GM19328 (cell line): ENCODE measurements around the gene EXOC2.
A peak's percentile ranks its signal among the peaks of the same experiment; 100 is the strongest.

ENCODE experiments used
- ATAC-seq: cut with Tn5 transposase; IDR thresholded peaks from one replicate; pipeline ENCODE4 v1.9.1; 2021; ENCODE audit warnings: mild to moderate bottlenecking, moderate library complexity; ENCODE audit not compliant: unreplicated experiment

The EXOC2 gene

DNA sequence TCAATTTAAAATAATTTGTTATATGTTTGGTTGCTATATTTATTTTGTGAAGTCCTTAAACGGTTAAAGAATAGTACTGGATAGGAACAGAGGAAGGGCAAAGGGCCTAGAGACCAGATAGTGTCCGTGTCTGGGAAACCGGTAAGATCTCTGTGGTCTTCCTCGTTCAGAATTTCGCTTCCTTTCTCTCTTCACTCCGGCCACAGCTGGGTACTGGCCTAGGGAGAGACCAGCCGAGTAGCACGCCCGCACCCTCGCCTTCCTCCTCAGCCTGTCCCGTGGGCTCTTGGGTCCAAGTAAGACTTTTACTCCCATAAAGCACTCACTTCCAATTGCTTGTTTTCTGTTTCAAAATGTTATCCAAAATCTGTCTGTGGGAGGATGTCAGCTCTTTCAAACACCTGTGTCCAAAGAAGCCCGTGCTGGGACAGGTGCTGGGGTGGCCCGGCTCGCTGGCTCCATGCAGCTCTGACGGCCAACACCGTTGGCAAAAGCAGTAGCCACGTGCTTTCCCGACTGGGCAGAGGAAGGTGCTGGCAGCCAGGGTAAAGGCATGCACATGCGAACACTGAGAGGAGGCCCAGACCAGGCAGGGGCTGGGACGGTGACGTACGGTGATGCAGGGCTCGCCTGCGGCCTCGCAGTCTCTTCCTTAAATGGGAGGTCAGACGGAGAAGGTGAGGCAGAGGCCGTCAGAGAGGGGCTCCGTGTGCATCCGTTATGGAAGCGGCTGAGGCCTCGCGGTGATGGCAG is 189.2 kb downstream of the EXOC2 start:
- no peak for ATAC-seq

DNA sequence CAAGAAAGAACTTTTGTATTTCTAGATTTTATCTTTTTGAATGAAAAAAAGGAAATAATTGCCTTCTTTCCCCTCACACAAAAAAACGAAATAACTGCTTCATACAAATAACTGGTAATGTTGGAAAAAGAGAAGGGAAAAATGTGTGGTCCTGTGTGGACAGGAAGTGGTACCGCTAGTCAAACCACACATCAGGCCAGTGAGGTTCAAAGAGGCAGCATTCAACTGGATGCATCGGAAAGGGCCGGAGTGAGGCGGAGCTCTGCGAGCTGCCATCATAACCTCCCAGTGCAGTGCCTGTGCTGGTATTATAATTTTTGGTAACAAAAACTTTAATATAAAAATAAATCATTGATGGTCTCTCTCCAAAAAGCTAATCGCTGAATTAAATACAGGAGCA is 190.2 kb downstream of the EXOC2 start:
- ATAC-seq = no peak

DNA sequence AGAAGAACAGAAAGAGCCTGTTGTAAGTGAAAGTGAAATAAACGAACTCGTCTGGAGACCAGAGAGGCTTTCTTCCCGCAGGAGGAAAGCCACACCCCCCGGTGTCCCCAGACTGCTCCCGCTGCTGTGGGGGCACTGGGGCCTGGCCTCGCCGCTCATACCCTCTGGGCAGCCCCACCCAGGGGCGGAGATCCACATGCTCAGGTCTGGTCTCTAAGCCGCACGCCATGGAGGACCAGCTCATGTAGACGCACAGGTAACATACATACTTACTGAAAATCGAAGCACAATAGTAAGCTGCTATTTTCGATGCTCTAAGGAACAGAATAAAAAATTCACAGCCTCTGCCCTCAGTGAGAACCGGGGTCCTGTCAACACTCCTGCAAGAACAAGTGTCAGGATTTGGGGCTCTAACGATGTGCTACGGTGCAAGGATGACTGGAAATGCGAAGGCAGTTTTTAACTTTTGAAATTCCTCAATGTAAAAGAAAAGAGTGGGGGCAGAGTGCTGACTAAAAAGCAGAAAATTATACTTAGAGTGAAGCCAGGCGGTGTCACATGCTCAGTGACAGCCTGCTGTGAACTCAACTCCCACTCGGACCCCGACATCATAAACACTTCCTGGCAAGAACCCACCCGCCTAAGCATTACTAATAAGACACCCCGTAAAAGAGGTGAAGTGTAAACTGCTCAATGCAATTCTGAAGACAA is 190.9 kb downstream of the EXOC2 start:
- ATAC-seq = no peak

DNA sequence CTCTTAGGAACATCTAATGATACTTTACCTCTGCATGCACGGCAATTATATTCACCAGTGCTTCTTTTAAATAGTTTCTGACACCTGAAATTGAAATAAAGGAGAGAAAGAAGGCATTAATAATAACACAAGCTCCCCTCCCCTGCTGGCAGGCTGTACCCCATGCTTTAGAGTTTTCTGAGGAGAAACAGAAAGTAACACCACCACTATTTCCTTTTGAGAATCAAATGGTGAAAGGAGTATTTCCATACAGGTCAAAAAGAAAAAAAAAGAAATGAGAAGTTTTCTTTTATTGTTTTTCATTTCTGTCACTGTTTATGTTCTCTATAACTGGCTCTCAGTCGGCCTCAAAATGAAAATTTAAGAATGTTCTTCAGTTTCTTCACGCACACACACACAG is 193.3 kb downstream of the EXOC2 start:
- ATAC-seq = no peak

- no peak for ATAC-seq
These were observed 194.1 kb downstream of the EXOC2 start for GRCh38 chr6:498795-499231.

DNA sequence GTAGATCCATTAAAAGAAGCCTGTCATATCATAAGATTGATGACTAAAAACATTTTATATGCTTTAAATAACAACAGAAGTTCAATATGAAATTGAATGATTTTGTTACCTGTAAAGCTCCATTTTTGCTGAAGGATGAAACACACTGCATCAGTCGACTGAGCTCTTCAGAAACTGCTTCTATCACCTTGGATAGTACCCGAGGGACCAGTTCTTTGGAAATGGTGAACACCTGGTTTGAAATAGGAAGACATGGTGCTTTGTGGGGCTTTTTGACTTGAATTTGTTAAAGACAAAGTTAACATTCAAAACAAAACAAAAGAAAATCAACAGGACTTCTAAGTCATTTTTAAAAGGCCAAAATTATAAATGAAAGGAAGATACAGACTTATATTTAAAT is 195.7 kb downstream of the EXOC2 start:
- ATAC-seq = no peak

- no peak for ATAC-seq
These were observed 196.3 kb downstream of the EXOC2 start for GRCh38 chr6:496649-497048.

- no peak for ATAC-seq
These were observed 198.5 kb downstream of the EXOC2 start for GRCh38 chr6:494394-494793.

GRCh38 chr6:493840-494239 is 199.1 kb downstream of the EXOC2 start:
- ATAC-seq = no peak

GRCh38 chr6:492816-493414 is 200.0 kb downstream of the EXOC2 start:
- ATAC-seq = no peak

DNA sequence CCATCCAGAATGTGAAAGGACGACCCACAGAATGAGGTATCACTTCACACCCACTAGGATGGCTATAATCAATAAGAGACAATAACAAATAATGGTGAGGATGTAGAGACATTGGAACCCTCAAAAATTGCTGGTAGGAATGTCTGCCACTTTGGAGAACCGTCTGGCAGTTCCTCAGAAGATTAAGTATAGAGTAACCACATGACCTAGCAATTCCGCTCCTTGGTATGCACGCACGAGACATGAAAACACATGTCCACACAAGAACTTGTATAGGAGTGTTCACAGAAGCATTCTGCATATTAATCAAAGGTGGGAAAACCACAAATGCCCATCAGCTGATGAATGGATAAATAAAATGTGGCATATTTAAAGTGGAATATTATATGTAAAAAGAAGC is 200.8 kb downstream of the EXOC2 start:
- ATAC-seq = no peak

GRCh38 chr6:491233-491632 is 201.7 kb downstream of the EXOC2 start:
- no peak for ATAC-seq

DNA sequence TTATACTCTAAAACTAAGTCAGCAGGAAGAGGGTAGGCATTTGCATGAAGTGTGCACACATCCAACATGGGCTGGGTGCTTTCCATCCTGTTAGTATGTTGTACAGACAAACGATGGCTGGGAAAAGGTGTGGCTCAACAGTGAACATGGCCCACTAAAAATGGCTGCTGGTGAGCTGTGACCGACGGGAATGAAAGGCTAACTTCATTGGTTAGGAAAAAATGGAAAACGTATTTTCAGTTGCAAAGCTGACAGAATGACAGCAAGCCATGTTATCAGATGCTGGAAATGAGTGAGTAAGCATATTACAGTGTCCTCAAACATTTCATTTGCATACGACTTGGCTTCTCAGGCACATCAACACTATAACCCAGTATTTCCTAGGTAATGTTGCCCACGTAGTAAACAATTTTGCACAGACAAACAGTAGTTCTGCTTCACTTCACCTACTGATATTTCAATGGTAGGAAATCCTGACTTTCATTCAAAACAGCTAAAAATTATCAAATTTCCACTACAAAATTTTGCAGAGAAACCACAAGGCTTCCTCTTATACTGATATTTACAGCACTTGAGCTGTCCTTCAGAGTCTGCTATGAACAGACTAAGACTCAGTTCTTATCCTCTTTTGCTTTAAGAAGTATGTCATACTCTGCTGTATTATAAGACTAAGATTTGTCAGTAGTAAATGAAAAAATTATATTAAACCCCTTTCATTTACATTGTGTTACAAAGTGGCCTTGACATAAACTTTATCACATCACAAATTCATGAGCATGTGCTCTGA is 202.5 kb downstream of the EXOC2 start:
- peak; percentile 48 for ATAC-seq

- no peak for ATAC-seq
These were observed 203.2 kb downstream of the EXOC2 start for GRCh38 chr6:489762-490161.

GRCh38 chr6:489001-489400 is 203.9 kb downstream of the EXOC2 start:
- no peak for ATAC-seq

DNA sequence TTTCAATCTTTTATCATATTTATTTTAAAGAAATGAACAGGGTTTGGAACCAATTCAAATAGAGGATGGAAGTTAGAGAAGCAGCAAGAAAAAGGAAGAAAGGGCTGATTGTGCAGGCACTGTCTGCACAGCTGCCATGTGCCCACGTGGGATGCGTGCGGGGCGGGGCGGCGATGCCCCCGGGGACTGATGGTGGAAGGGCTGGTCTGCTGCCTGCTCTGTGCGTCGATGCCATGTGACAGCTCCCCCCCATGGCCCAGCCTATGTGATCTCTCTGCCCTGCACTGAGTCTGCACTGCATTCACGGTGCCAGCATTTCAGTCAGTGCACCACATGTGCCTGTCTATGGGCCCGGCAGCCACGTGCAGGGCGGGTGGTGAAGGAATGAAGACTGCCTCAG is 205.0 kb downstream of the EXOC2 start:
- no peak for ATAC-seq

GRCh38 chr6:485655-486170 is 207.2 kb downstream of the EXOC2 start:
- ATAC-seq = no peak

DNA sequence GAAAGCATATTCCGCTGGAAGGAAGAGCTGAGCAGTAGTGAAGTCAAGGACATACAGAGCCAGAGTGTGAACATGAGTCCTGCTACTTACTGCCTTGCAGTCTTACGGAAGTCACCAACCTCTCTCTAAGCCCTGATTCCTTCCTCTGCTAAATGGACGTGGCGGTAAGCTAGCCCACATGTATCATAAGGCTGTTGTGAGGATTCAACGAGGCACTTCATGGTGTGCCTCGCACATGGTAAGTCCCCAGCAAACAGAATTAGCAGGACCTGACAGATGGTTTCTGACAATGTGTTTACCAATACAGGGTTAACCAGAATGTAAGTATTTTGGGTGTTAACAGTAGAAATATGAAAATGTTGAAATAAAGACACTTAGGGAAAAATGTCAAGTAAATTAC is 208.2 kb downstream of the EXOC2 start:
- no peak for ATAC-seq

DNA sequence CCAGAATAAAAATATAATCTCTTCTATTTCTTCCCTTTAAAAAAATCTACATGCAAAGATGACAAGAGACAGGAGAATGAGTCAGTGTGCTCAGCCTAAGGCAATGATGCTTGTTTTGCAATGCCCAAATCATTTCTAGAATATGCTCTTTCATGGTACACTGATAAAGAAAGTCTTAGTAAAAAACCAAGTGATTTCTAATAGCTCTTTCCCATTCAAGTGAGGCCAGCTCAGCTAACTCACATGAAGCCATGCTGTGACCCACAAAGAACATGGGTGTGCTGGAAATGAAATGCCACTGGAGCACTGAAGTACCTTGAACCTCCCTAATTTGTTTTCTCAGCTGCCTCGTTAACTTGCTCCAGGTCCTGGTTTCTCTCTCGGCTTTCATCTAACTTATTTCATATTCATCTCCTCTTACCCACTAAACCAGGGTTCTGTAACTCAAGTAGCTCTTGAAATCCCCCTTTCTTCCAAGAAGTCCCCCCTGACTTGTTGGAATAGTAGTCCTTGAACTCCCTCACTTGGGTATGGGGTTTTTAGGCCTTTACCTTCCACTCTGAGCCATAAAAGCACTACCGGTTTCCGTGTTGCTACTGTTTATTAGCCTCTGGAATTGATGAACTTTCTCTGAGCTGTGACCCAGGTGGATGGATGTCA is 208.7 kb downstream of the EXOC2 start:
- ATAC-seq = no peak

DNA sequence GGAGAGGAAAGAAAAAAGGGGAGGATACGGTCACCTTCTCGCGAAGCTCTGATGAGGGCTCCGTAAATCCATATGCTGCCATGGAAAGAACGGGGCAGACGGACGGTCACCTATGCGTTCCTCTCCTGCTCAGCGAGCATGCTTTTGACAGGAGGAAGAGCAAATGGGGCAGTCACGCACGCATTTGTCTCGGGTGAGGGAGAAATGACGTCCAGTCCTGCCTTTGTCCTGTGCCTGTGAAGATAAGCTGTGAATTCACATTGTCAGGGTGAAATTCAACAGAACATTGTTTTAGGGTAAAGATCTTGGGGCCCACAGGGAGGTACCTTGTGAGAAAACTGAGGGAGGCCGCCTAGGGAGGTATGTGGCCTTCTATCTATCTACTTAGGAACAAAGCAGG is 217.6 kb downstream of the EXOC2 start:
- ATAC-seq = no peak
